Muscle of back (tissue), 13 donors: ENCODE data around the gene MGST1. TPM values are rescaled to one million over a fixed set of nuclear protein-coding genes. Genes with fewer than 3 reads are reported as not detected.

ENCODE experiments used
- DNase-seq, 3 donors: peaks; one replicate each; pipeline versions ENCODE4 v3.0.0 to v3.0.0-alpha.2; 2013
- long read RNA-seq, 9 donors: transcript quantifications; one replicate each; lab custom pipeline, GENCODE V29; 2026
- polyA plus RNA-seq, 10 donors: library from polyadenylated mRNA; unstranded; fragments of 120-200 nt; gene quantifications; one replicate each; pipeline ENCODE4 v1.2.1, GENCODE V29; 2013; ENCODE audit not compliant: insufficient read length in 10 of 10

The MGST1 gene
- 10 to 100 TPM in 9 of 10 donors, 1 to 10 TPM in 1; 8.4 to 32.9 (median 16.0) TPM for polyA plus RNA-seq
- long read RNA-seq, donor 1, transcript MGST1-205 (4 exons, 914 nt), result major isoform, 5 of 7 reads
- long read RNA-seq, donor 1, partial matches to known transcripts, result 0 of 7 reads
- long read RNA-seq, donor 1, other reads (novel, unspliced or antisense), result 0 of 7 reads
- long read RNA-seq, donor 2, transcript MGST1-205 (4 exons, 914 nt), result major isoform, 8 of 9 reads
- long read RNA-seq, donor 2, partial matches to known transcripts, result 0 of 9 reads
- long read RNA-seq, donor 2, other reads (novel, unspliced or antisense), result 0 of 9 reads
- long read RNA-seq, donor 3, result 0 reads
- long read RNA-seq, donor 4, partial matches to known transcripts, result 0 of 6 reads
- long read RNA-seq, donor 4, other reads (novel, unspliced or antisense), result 0 of 6 reads
- long read RNA-seq, donor 5, transcript MGST1-219 (1 exons, 1,842 nt), result minor isoform, 5 of 26 reads
- long read RNA-seq, donor 5, transcript MGST1-205 (4 exons, 914 nt), result major isoform, 18 of 26 reads
- long read RNA-seq, donor 5, partial matches to known transcripts, result 0 of 26 reads
- long read RNA-seq, donor 5, other reads (novel, unspliced or antisense), result 0 of 26 reads
- long read RNA-seq, donor 6, transcript MGST1-205 (4 exons, 914 nt), result major isoform, 6 of 8 reads
- long read RNA-seq, donor 6, partial matches to known transcripts, result 0 of 8 reads
- long read RNA-seq, donor 6, other reads (novel, unspliced or antisense), result 0 of 8 reads
- long read RNA-seq, donor 7, partial matches to known transcripts, result 0 of 2 reads
- long read RNA-seq, donor 7, other reads (novel, unspliced or antisense), result 0 of 2 reads
- long read RNA-seq, donor 8, transcript MGST1-205 (4 exons, 914 nt), result major isoform, 6 of 9 reads
- long read RNA-seq, donor 8, partial matches to known transcripts, result 0 of 9 reads
- long read RNA-seq, donor 8, other reads (novel, unspliced or antisense), result 0 of 9 reads
- long read RNA-seq, donor 9, partial matches to known transcripts, result 0 of 2 reads
- long read RNA-seq, donor 9, other reads (novel, unspliced or antisense), result 0 of 2 reads

- peak; percentile 27 to 75 (median 46) for DNase-seq
Measured at GRCh38 chr12:16347391-16348298, at the start of gene MGST1. MGST1 (plus strand) TSS chr12:16347645; CDS start chr12:16354253, 6,608 bp downstream.

GRCh38 chr12:16299403-16299802 lies 48.0 kb upstream of the MGST1 start:
- DNase-seq, result peak in 2 of 3 donors; percentile 63 to 81

GRCh38 chr12:16300122-16300521 lies 47.3 kb upstream of the MGST1 start:
- DNase-seq, result peak in 2 of 3 donors; percentile 27 to 72

- DNase-seq, result peak; percentile 83 to 95 (median 90)
Measured at GRCh38 chr12:16300736-16301135, 46.7 kb upstream of the MGST1 start.

GRCh38 chr12:16303939-16304338 lies 43.5 kb upstream of the MGST1 start:
- DNase-seq, result no peak

GRCh38 chr12:16307856-16308475 lies 39.5 kb upstream of the MGST1 start:
- no peak for DNase-seq

GRCh38 chr12:16310934-16311333 lies 36.5 kb upstream of the MGST1 start:
- DNase-seq, result no peak

GRCh38 chr12:16323010-16323409 lies 24.4 kb upstream of the MGST1 start:
- DNase-seq, result no peak

GRCh38 chr12:16323638-16324037 lies 23.8 kb upstream of the MGST1 start:
- no peak for DNase-seq

- peak in 1 of 3 donors; percentile 2 for DNase-seq
Measured at GRCh38 chr12:16324272-16324671, 23.2 kb upstream of the MGST1 start.

GRCh38 chr12:16324772-16325171 lies 22.7 kb upstream of the MGST1 start:
- no peak for DNase-seq

GRCh38 chr12:16325426-16325825 lies 22.0 kb upstream of the MGST1 start:
- no peak for DNase-seq

GRCh38 chr12:16327963-16328362 lies 19.5 kb upstream of the MGST1 start:
- DNase-seq, result no peak

- no peak for DNase-seq
Measured at GRCh38 chr12:16329594-16329993, 17.9 kb upstream of the MGST1 start.

GRCh38 chr12:16330560-16330959 lies 16.9 kb upstream of the MGST1 start:
- DNase-seq, result no peak

- DNase-seq, result no peak
Measured at GRCh38 chr12:16331998-16332397, 15.4 kb upstream of the MGST1 start.

GRCh38 chr12:16335838-16336237 lies 11.6 kb upstream of the MGST1 start:
- no peak for DNase-seq

GRCh38 chr12:16344269-16344668 lies 3.2 kb upstream of the MGST1 start:
- no peak for DNase-seq

GRCh38 chr12:16345105-16345504 lies 2.3 kb upstream of the MGST1 start:
- no peak for DNase-seq

GRCh38 chr12:16346958-16347357 lies 487 bp upstream of the MGST1 start:
- DNase-seq, result no peak
